Kidney epithelial cell (primary cell): ENCODE measurements around the gene ACTL7B. TPM values are rescaled to one million over a fixed set of nuclear protein-coding genes. Genes with fewer than 3 reads are reported as not detected.

Experiments used
- DNase-seq: peaks from one replicate; pipeline ENCODE4 v3.0.0-alpha.2; 2010; ENCODE audit warnings: low read depth
- H3K27me3 ChIP-seq: 2 replicates; pipeline ENCODE4 v1.6.0; 2011; ENCODE audit warnings: low read length; ENCODE audit not compliant: control insufficient read depth, insufficient read depth
- H3K36me3 ChIP-seq: 2 replicates; pipeline ENCODE4 v1.5.1; 2011; ENCODE audit warnings: low read length; ENCODE audit not compliant: control insufficient read depth, insufficient read depth
- H3K4me3 ChIP-seq: 2 replicates; pipeline ENCODE4 v1.5.1; 2011; ENCODE audit warnings: low read depth, mild to moderate bottlenecking, control low read depth, low read length
- CTCF ChIP-seq: IDR thresholded peaks from 2 replicates; pipeline ENCODE4 v1.5.1; 2011; ENCODE audit warnings: mild to moderate bottlenecking, moderate library complexity, low read length, control low read depth, inconsistent platforms; ENCODE audit not compliant: insufficient read depth, poor library complexity, severe bottlenecking
- total RNA-seq: library from RNA; depleted of rRNA; stranded (reverse); fragments of >200 nt; gene quantifications from 2 replicates; pipeline ENCODE4 v1.2.3, GENCODE V29; 2015

The ACTL7B gene
- total RNA-seq, 1 donor from 2014 or later, result not detected

DNA sequence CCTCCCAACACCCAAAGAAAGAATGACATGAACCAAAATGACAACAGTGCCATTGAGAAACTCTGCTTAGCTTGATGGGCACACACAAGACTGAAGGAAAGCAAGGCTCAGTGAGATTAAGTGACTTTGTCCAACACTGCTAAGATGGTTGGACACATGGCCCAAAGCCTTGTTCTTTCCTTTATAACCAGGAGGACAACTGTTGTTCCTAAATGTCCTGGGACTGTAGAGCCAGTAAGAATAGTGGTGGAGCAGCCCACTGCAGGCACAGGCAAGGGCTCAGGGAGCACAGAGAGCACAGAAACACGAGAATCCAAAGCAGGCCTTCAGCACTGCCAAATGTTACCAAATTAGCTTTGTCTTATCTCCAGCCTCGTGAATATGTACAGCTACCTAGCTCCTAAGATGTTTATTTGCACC, 10.2 kb upstream of the ACTL7B start:
- no peak for TF ChIP-seq CTCF
- no peaks in the 10 kb centered on the region for H3K27me3 ChIP-seq
- H3K36me3 ChIP-seq, result no peaks in the 10 kb centered on the region
- DNase-seq, result no peak
- H3K4me3 ChIP-seq, result no peak overlapping the region

- DNase-seq, result no peak
- H3K27me3 ChIP-seq, result no peaks in the 10 kb centered on the region
- no peak overlapping the region for H3K4me3 ChIP-seq
- no peak for TF ChIP-seq CTCF
- no peaks in the 10 kb centered on the region for H3K36me3 ChIP-seq
Measured at GRCh38 chr9:108865037-108865436, 9.3 kb upstream of the ACTL7B start.

GRCh38 chr9:108864446-108864845, 8.7 kb upstream of the ACTL7B start:
- TF ChIP-seq CTCF, result no peak
- no peak overlapping the region for H3K4me3 ChIP-seq
- no peak for DNase-seq

DNA sequence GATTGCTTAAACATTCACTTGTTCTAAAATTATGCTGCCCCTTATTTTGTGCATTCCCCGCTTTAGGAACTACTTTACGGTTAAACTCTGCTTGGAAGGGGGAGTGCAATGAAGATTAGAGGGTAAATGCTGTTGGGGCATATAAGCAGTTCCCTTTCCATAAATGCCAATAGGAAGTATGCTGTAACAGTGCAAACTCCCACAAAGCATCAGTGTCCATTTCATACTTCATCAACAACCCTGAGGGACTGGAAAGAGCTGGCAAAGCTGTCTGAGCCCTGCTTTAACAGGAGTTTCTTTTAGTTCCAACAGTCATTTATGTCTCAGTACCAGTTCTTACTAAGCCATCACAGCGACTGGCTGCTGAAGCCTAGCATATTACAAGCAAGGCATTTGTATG, 8.1 kb upstream of the ACTL7B start:
- Histone ChIP-seq H3K27me3 (no peaks in the 10 kb centered on the region), H3K4me3 (no peak overlapping the region), H3K36me3 (no peaks in the 10 kb centered on the region)
- DNase-seq, result no peak
- no peak for TF ChIP-seq CTCF

More at GRCh38 chr9:108864446-108864845, 8.7 kb upstream of the ACTL7B start:
- Histone ChIP-seq H3K36me3 (no peaks in the 10 kb centered on the region), H3K27me3 (no peaks in the 10 kb centered on the region)

- no peak for DNase-seq
- Histone ChIP-seq H3K27me3 (no peaks in the 10 kb centered on the region), H3K36me3 (no peaks in the 10 kb centered on the region), H3K4me3 (no peak within 1 kb of the TSS)
- TF ChIP-seq CTCF, result no peak
Measured at GRCh38 chr9:108861997-108862396, 6.2 kb upstream of the ACTL7B start, which contains the start of gene ACTL7A. TSS of gene ACTL7A (plus strand) at chr9:108862266. CDS start at chr9:108862323, 57 bp downstream.

GRCh38 chr9:108861464-108861863, 5.7 kb upstream of the ACTL7B start:
- Histone ChIP-seq H3K36me3 (no peaks in the 10 kb centered on the region), H3K27me3 (no peaks in the 10 kb centered on the region), H3K4me3 (no peak overlapping the region)
- no peak for TF ChIP-seq CTCF
- no peak for DNase-seq
